ENCODE data around the gene ACP5.

ACP5 gene

GRCh38 chr19:11547929-11548700 lies 29.3 kb downstream of the ACP5 start:
- no peak for DNase-seq (ENCODE audit: low spot score)

- no peak for DNase-seq (ENCODE audit: low spot score)
These were observed 36.2 kb downstream of the ACP5 start for GRCh38 chr19:11541238-11541637.

- no peak for DNase-seq (ENCODE audit: low spot score)
These were observed 36.8 kb downstream of the ACP5 start for GRCh38 chr19:11540645-11541044.

- DNase-seq (ENCODE audit: low spot score): no peak
These were observed 37.7 kb downstream of the ACP5 start for GRCh38 chr19:11539495-11540365.

- DNase-seq (ENCODE audit: low spot score): no peak
These were observed 39.0 kb downstream of the ACP5 start, which contains the start of gene CNN1 for GRCh38 chr19:11538232-11539036. CNN1 (plus strand) TSS chr19:11538851; CDS start chr19:11538928, 77 bp downstream.

GRCh38 chr19:11535792-11536595 lies 41.5 kb downstream of the ACP5 start:
- DNase-seq (ENCODE audit: low spot score): peak; percentile 96

GRCh38 chr19:11534948-11535347 lies 42.5 kb downstream of the ACP5 start:
- DNase-seq (ENCODE audit: low spot score): no peak

GRCh38 chr19:11534538-11534937 lies 42.9 kb downstream of the ACP5 start:
- DNase-seq (ENCODE audit: low spot score): no peak

- no peak for DNase-seq (ENCODE audit: low spot score)
These were observed 47.0 kb downstream of the ACP5 start for GRCh38 chr19:11530432-11530831.

- DNase-seq (ENCODE audit: low spot score): peak; percentile 98
These were observed 48.7 kb downstream of the ACP5 start, which contains the start of gene ECSIT for GRCh38 chr19:11528551-11529341. ECSIT (minus strand) TSS chr19:11529134; CDS start chr19:11519170, 9,964 bp downstream.
